ENCODE measurements around the gene STOML1.

- no peak for TF ChIP-seq POLR2A (IDR thresholded peaks at IDR 0.05)
- no peak for TF ChIP-seq POLR2AphosphoS5 (IDR thresholded peaks at IDR 0.05)
- TF ChIP-seq, protein P1, sequence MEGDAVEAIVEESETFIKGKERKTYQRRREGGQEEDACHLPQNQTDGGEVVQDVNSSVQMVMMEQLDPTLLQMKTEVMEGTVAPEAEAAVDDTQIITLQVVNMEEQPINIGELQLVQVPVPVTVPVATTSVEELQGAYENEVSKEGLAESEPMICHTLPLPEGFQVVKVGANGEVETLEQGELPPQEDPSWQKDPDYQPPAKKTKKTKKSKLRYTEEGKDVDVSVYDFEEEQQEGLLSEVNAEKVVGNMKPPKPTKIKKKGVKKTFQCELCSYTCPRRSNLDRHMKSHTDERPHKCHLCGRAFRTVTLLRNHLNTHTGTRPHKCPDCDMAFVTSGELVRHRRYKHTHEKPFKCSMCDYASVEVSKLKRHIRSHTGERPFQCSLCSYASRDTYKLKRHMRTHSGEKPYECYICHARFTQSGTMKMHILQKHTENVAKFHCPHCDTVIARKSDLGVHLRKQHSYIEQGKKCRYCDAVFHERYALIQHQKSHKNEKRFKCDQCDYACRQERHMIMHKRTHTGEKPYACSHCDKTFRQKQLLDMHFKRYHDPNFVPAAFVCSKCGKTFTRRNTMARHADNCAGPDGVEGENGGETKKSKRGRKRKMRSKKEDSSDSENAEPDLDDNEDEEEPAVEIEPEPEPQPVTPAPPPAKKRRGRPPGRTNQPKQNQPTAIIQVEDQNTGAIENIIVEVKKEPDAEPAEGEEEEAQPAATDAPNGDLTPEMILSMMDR (IDR thresholded peaks at IDR 0.05 in 8 of 11, conservative IDR thresholded peaks at IDR 0.05 in 3 of 11): no peak
Observed at GRCh38 chr15:73962433-73962832, 29.7 kb downstream of the STOML1 start.

Measured in spleen (tissue), 7 donors.